A673 (cell line): ENCODE results near the gene B3GNT8. TPM values are rescaled to one million over a fixed set of nuclear protein-coding genes. Genes with fewer than 3 reads are reported as not detected.

Source experiments
- BruUV-seq: library from RNA; stranded (reverse); fragments of 400-500 nt; replicated peaks from 2 replicates; lab custom pipeline; 2021; lab: Mats Ljungman, UMichigan
- CTCF ChIA-PET: fragments of 300-600 bp; sonication (Branson Sonifier 250); formaldehyde crosslinking; loops from one replicate; lab custom pipeline; 2022; ENCODE audit warnings: antibody characterized with exemption; lab: Charles Lee
- POLR2A ChIA-PET: fragments of 300-600 bp; sonication (Branson Sonifier 250); formaldehyde crosslinking; loops from one replicate; lab custom pipeline; 2022; ENCODE audit warnings: antibody characterized with exemption; ENCODE audit not compliant: low non-redundant PET; lab: Charles Lee
- DNase-seq: peaks from one replicate; pipeline ENCODE4 v3.0.0-alpha.2; 2015; ENCODE audit warnings: low spot score
- H3K27ac ChIP-seq: fragments of 200-600 bp; sonication (generic); 2 replicates; pipeline ENCODE4 v1.5.1; 2016; ENCODE audit warnings: mixed run types, low read depth, mild to moderate bottlenecking, mixed read lengths, antibody characterized with exemption, low read length; ENCODE audit not compliant: poor library complexity, severe bottlenecking
- H3K27me3 ChIP-seq: fragments of 200-600 bp; sonication (generic); replicated peaks from 2 replicates; pipeline ENCODE4 v1.6.1; 2017; ENCODE audit warnings: mixed run types, low read depth, mild to moderate bottlenecking, mixed read lengths, antibody characterized with exemption, low read length; ENCODE audit not compliant: insufficient read depth, poor library complexity
- H3K36me3 ChIP-seq: fragments of 200-600 bp; sonication (generic); 2 replicates; pipeline ENCODE4 v1.6.1; 2016; ENCODE audit warnings: mixed run types, mild to moderate bottlenecking, mixed read lengths, antibody characterized with exemption, low read length; ENCODE audit not compliant: insufficient read depth, poor library complexity, severe bottlenecking
- H3K4me1 ChIP-seq: fragments of 200-600 bp; sonication (generic); 2 replicates; pipeline ENCODE4 v1.6.1; 2017; ENCODE audit warnings: mixed run types, mild to moderate bottlenecking, mixed read lengths, antibody characterized with exemption, low read length; ENCODE audit not compliant: insufficient read depth, poor library complexity, severe bottlenecking
- H3K4me3 ChIP-seq: fragments of 200-600 bp; sonication (generic); 2 replicates; pipeline ENCODE4 v1.5.1; 2016; ENCODE audit warnings: low read depth, mixed run types, mild to moderate bottlenecking, mixed read lengths, low read length; ENCODE audit not compliant: poor library complexity, severe bottlenecking
- H3K9me3 ChIP-seq: fragments of 200-600 bp; sonication (generic); 2 replicates; pipeline ENCODE4 v1.6.1; 2016; ENCODE audit warnings: mixed run types, low read depth, mild to moderate bottlenecking, mixed read lengths, antibody characterized with exemption, low read length; ENCODE audit not compliant: poor library complexity, severe bottlenecking
- EZH2 ChIP-seq: fragments of 200-600 bp; sonication (generic); IDR thresholded peaks from 2 replicates; pipeline ENCODE4 v1.6.1; 2017; ENCODE audit warnings: borderline replicate concordance, low read depth, mild to moderate bottlenecking, mixed read lengths, antibody characterized with exemption, low read length; ENCODE audit not compliant: poor library complexity, severe bottlenecking
- intact Hi-C: fragments of 100-400 bp; cut with micrococcal nuclease; formaldehyde crosslinking; loops from one replicate; pipeline ENCODE4 v1.10.0; 2022; ENCODE audit not compliant: unreplicated experiment
- total RNA-seq: library from RNA; stranded (reverse); gene quantifications from 2 replicates; pipeline ENCODE4 v1.2.3, GENCODE V29; 2021
- TF ChIP-seq, protein P1 (sequence below): fragments of 300-800, 200-600 bp; sonication (generic); conservative IDR thresholded peaks from 2 replicates; pipeline ENCODE4 v1.5.1; 2017; ENCODE audit warnings: low read depth, mild to moderate bottlenecking, antibody characterized with exemption, low read length, moderate library complexity, mixed read lengths

B3GNT8 gene
- total RNA-seq, 1 experiment from 2014 or later = 0.41 TPM

DNA sequence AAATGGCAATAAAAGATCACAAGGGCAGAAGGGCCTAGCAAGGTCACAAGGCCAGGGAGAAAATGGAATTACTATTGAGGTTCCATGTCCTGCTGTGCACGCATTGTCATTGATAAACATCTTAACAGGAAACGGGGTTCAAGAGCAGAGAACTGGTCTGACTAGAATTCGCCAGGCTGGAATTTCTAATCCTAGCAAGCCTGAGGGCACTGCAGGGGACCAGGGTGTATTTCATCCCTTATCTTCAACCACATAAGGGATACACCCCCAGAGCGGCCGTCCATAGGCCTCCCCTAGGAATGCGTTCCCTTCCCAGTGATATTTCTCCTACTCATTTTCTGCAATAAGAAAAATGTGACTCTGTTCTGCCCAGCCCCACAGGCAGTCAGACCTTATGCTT, 35.3 kb upstream of the B3GNT8 start:
- no peak overlapping the region for H3K27ac ChIP-seq
- H3K4me1 ChIP-seq = no peaks in the 10 kb centered on the region
- H3K9me3 ChIP-seq = no peaks in the 10 kb centered on the region
- no peak for TF ChIP-seq EZH2
- TF ChIP-seq, protein P1, sequence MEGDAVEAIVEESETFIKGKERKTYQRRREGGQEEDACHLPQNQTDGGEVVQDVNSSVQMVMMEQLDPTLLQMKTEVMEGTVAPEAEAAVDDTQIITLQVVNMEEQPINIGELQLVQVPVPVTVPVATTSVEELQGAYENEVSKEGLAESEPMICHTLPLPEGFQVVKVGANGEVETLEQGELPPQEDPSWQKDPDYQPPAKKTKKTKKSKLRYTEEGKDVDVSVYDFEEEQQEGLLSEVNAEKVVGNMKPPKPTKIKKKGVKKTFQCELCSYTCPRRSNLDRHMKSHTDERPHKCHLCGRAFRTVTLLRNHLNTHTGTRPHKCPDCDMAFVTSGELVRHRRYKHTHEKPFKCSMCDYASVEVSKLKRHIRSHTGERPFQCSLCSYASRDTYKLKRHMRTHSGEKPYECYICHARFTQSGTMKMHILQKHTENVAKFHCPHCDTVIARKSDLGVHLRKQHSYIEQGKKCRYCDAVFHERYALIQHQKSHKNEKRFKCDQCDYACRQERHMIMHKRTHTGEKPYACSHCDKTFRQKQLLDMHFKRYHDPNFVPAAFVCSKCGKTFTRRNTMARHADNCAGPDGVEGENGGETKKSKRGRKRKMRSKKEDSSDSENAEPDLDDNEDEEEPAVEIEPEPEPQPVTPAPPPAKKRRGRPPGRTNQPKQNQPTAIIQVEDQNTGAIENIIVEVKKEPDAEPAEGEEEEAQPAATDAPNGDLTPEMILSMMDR = no peak
- intact Hi-C loops = no loop called here
- no peak for DNase-seq
- H3K36me3 ChIP-seq = no peaks in the 10 kb centered on the region
- peaks cover 91% of the 10 kb centered on the region for H3K27me3 ChIP-seq
- POLR2A ChIA-PET = no interaction called here
- no TSS peak for BruUV-seq
- H3K4me3 ChIP-seq = no peak overlapping the region
- CTCF ChIA-PET = no interaction called here

DNA sequence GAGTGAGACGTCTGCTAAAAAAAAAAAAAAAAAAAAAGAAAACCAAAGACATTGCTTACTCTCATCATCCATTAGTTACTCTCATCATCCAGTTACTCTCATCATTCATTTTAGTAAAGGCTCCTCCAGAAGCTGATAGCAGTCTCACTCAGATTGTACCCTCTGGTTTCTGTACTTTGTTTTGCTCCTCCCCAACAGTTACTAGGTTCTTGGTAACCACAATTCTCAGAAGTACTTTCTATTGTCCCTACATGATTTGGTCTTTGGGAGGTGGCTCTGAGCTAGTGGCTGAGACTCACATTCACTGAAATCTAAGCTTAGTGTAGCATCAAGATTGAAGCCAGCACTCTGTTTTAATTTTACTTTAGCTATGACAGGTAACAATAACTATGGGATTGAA, 30.1 kb upstream of the B3GNT8 start:
- no peak for DNase-seq
- BruUV-seq = no TSS peak
- Histone ChIP-seq H3K9me3 (no peaks in the 10 kb centered on the region), H3K27me3 (peaks cover 63% of the 10 kb centered on the region), H3K4me1 (no peaks in the 10 kb centered on the region), H3K4me3 (no peak overlapping the region), H3K27ac (no peak overlapping the region), H3K36me3 (no peaks in the 10 kb centered on the region)
- intact Hi-C loops = no loop called here
- CTCF ChIA-PET = interaction anchor here (0.5 kb wide), 1 partner anchor 151 kb away, joined by 6 read pairs; no protein-coding TSS in a partner anchor
- POLR2A ChIA-PET = no interaction called here
- no peak for TF ChIP-seq EZH2
- TF ChIP-seq, protein P1 = no peak

- ChIA-PET POLR2A (no interaction called here), CTCF (interaction anchor here (1.1 kb wide), 1 partner anchor 114 kb away, joined by 4 read pairs; no protein-coding TSS in a partner anchor)
- Histone ChIP-seq H3K27me3 (peaks cover 55% of the 10 kb centered on the region), H3K9me3 (no peaks in the 10 kb centered on the region), H3K4me3 (no peak overlapping the region), H3K36me3 (no peaks in the 10 kb centered on the region), H3K4me1 (no peaks in the 10 kb centered on the region), H3K27ac (no peak overlapping the region)
- intact Hi-C loops = no loop called here
- BruUV-seq = no TSS peak
- no peak for TF ChIP-seq EZH2
- no peak for DNase-seq
Observed at GRCh38 chr19:41456342-41456918, 29.3 kb upstream of the B3GNT8 start.

GRCh38 chr19:41455936-41456335, 28.8 kb upstream of the B3GNT8 start:
- no TSS peak for BruUV-seq
- ChIA-PET CTCF (interaction anchor here (1.1 kb wide), 1 partner anchor 114 kb away, joined by 4 read pairs; no protein-coding TSS in a partner anchor), POLR2A (no interaction called here)
- H3K27ac ChIP-seq = no peak overlapping the region
- no peaks in the 10 kb centered on the region for H3K36me3 ChIP-seq
- DNase-seq = no peak
- H3K9me3 ChIP-seq = no peaks in the 10 kb centered on the region
- H3K4me1 ChIP-seq = no peaks in the 10 kb centered on the region
- intact Hi-C loops = no loop called here
- no peak overlapping the region for H3K4me3 ChIP-seq
- TF ChIP-seq, protein P1 = no peak
- TF ChIP-seq EZH2 = no peak
- peaks cover 50% of the 10 kb centered on the region for H3K27me3 ChIP-seq
